ENCODE data around the gene SDHAF3.

DNA sequence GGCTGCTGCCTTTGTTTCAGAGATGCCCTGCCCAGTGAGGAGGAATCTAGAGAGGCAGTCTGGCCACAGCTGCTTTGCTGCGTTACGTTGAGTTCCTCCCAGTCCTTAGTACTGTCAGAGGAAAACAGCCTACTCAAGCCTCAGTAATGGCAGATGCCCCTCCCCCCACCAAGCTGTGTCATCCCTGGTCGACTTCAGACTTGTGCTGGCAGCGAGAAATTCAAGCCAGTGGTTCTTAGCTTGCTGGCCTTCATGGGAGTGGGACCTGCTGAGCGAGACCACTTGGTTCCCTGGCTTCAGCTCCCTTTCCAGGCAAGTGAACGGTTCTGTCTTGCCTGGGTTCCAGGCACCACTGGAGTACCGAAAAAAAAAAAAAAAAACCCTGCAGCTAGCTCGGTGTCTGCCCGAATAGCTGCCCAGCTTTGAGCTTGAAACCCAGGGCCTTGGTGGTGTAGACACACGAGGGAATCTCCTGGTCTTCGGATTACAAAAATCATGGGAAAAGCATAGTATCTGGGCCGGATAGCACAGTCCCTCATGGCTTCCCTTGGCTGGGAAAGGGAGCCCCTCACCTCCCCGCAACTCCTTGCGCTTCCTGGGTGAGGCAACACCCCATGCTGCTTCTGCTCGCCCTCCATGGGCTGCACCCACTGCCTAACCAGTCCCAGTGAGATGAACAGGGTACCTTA, 9.1 kb downstream of the SDHAF3 start:
- TF ChIP-seq, protein P1, sequence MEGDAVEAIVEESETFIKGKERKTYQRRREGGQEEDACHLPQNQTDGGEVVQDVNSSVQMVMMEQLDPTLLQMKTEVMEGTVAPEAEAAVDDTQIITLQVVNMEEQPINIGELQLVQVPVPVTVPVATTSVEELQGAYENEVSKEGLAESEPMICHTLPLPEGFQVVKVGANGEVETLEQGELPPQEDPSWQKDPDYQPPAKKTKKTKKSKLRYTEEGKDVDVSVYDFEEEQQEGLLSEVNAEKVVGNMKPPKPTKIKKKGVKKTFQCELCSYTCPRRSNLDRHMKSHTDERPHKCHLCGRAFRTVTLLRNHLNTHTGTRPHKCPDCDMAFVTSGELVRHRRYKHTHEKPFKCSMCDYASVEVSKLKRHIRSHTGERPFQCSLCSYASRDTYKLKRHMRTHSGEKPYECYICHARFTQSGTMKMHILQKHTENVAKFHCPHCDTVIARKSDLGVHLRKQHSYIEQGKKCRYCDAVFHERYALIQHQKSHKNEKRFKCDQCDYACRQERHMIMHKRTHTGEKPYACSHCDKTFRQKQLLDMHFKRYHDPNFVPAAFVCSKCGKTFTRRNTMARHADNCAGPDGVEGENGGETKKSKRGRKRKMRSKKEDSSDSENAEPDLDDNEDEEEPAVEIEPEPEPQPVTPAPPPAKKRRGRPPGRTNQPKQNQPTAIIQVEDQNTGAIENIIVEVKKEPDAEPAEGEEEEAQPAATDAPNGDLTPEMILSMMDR (IDR thresholded peaks at IDR 0.05; ENCODE audit: poor library complexity, severe bottlenecking), result no peak
- TF ChIP-seq POLR2AphosphoS5 (IDR thresholded peaks at IDR 0.05) (no peak), SMC3 (conservative IDR thresholded peaks at IDR 0.05; ENCODE audit: poor library complexity) (no peak), RAD21 (conservative IDR thresholded peaks at IDR 0.05) (no peak), MXI1 (conservative IDR thresholded peaks at IDR 0.05; ENCODE audit: poor library complexity, severe bottlenecking) (no peak)
- TF ChIP-seq, protein P2, sequence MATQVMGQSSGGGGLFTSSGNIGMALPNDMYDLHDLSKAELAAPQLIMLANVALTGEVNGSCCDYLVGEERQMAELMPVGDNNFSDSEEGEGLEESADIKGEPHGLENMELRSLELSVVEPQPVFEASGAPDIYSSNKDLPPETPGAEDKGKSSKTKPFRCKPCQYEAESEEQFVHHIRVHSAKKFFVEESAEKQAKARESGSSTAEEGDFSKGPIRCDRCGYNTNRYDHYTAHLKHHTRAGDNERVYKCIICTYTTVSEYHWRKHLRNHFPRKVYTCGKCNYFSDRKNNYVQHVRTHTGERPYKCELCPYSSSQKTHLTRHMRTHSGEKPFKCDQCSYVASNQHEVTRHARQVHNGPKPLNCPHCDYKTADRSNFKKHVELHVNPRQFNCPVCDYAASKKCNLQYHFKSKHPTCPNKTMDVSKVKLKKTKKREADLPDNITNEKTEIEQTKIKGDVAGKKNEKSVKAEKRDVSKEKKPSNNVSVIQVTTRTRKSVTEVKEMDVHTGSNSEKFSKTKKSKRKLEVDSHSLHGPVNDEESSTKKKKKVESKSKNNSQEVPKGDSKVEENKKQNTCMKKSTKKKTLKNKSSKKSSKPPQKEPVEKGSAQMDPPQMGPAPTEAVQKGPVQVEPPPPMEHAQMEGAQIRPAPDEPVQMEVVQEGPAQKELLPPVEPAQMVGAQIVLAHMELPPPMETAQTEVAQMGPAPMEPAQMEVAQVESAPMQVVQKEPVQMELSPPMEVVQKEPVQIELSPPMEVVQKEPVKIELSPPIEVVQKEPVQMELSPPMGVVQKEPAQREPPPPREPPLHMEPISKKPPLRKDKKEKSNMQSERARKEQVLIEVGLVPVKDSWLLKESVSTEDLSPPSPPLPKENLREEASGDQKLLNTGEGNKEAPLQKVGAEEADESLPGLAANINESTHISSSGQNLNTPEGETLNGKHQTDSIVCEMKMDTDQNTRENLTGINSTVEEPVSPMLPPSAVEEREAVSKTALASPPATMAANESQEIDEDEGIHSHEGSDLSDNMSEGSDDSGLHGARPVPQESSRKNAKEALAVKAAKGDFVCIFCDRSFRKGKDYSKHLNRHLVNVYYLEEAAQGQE (IDR thresholded peaks at IDR 0.05; ENCODE audit: borderline replicate concordance), result no peak
